ENCODE measurements around the gene NBDY.

DNA sequence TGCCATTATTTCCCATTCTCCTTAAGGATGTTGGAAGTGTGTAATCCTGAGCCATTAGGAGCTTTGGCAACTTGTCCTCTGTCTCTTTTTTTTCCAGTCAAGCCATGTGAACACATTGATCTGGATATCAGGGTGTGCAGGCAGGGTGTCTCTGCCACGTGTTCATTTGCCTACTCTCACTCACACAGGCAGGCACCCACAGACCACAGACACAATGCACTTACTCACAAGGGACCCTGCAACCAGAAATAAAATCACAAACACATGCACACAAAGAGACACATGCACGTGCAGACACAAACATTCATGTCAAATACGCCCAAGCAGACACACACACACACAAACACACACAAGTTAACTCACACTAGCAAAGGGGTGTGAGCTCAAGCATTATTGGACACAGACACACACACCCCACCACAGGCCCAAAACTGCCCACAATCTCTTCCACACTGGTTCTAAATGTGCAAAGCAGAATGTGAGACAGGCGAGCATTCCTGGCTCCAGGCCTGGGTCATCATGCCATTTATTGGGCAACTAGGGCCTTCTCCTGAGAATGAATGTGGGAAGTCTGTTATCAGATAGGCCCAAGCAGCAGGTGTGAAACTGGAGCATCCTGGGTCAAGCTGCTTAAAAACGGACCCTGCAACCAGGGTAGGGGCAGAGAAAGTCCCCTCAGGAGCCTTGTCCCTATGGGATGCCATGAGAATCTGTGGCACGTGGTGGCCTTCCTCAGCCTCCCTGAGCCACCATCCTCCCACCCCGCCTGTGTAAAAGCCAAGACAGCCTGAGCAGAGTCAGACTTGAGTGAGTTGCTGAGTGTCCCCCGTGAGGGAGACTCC is 63.4 kb downstream of the NBDY start:
- TF ChIP-seq, protein P1, sequence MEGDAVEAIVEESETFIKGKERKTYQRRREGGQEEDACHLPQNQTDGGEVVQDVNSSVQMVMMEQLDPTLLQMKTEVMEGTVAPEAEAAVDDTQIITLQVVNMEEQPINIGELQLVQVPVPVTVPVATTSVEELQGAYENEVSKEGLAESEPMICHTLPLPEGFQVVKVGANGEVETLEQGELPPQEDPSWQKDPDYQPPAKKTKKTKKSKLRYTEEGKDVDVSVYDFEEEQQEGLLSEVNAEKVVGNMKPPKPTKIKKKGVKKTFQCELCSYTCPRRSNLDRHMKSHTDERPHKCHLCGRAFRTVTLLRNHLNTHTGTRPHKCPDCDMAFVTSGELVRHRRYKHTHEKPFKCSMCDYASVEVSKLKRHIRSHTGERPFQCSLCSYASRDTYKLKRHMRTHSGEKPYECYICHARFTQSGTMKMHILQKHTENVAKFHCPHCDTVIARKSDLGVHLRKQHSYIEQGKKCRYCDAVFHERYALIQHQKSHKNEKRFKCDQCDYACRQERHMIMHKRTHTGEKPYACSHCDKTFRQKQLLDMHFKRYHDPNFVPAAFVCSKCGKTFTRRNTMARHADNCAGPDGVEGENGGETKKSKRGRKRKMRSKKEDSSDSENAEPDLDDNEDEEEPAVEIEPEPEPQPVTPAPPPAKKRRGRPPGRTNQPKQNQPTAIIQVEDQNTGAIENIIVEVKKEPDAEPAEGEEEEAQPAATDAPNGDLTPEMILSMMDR (optimal IDR thresholded peaks at IDR 0.05 in 1 of 3, IDR thresholded peaks at IDR 0.05 in 1 of 3, conservative IDR thresholded peaks at IDR 0.05 in 1 of 3; ENCODE audit: extremely low read depth in 1 of 3, insufficient read depth in 2 of 3, low read length in 3 of 3): no peak
- TF ChIP-seq EZH2 (IDR thresholded peaks at IDR 0.05; ENCODE audit: low read length): no peak

Measured in keratinocyte (primary cell).